NCI-H1436 treated with DMSO at 0.1 percent for 48 hours (cell line): Measurements from ENCODE around the gene ISYNA1.

Experiments
- DNase-seq: peaks from one replicate; lab custom pipeline; 2025; lab: John Stamatoyannopoulos, UW

Gene ISYNA1

GRCh38 chr19:18467978-18468377 lies 30.0 kb upstream of the ISYNA1 start:
- no peak for DNase-seq

GRCh38 chr19:18466354-18466753 lies 28.4 kb upstream of the ISYNA1 start:
- no peak for DNase-seq

- DNase-seq: no peak
Measured at GRCh38 chr19:18465964-18466339, 28.0 kb upstream of the ISYNA1 start.

GRCh38 chr19:18465214-18465963 lies 27.5 kb upstream of the ISYNA1 start:
- no peak for DNase-seq

- no peak for DNase-seq
Measured at GRCh38 chr19:18464646-18465045, 26.7 kb upstream of the ISYNA1 start.

GRCh38 chr19:18461471-18461870 lies 23.5 kb upstream of the ISYNA1 start:
- DNase-seq: no peak

- DNase-seq: no peak
Measured at GRCh38 chr19:18460900-18461299, 23.0 kb upstream of the ISYNA1 start.

- no peak for DNase-seq
Measured at GRCh38 chr19:18457483-18458331, 19.8 kb upstream of the ISYNA1 start.

GRCh38 chr19:18456974-18457373 lies 19.0 kb upstream of the ISYNA1 start:
- no peak for DNase-seq

- no peak for DNase-seq
Measured at GRCh38 chr19:18456279-18456678, 18.3 kb upstream of the ISYNA1 start.

GRCh38 chr19:18453269-18454024 lies 15.5 kb upstream of the ISYNA1 start:
- DNase-seq: no peak

- DNase-seq: no peak
Measured at GRCh38 chr19:18452386-18452785, 14.5 kb upstream of the ISYNA1 start.

GRCh38 chr19:18450931-18451836 lies 13.3 kb upstream of the ISYNA1 start:
- peak; percentile 29 for DNase-seq

- DNase-seq: no peak
Measured at GRCh38 chr19:18450021-18450930, 12.3 kb upstream of the ISYNA1 start.

GRCh38 chr19:18449552-18449951 lies 11.6 kb upstream of the ISYNA1 start:
- DNase-seq: no peak

- DNase-seq: no peak
Measured at GRCh38 chr19:18446811-18447359, 9.0 kb upstream of the ISYNA1 start.

GRCh38 chr19:18446145-18446810 lies 8.3 kb upstream of the ISYNA1 start:
- DNase-seq: no peak

GRCh38 chr19:18445262-18445948 lies 7.5 kb upstream of the ISYNA1 start:
- no peak for DNase-seq

GRCh38 chr19:18444513-18444912 lies 6.6 kb upstream of the ISYNA1 start:
- DNase-seq: no peak
